ENCODE data around the gene IRF5.
A peak's percentile ranks its signal among the peaks of the same experiment; 100 is the strongest.

IRF5 gene

DNA sequence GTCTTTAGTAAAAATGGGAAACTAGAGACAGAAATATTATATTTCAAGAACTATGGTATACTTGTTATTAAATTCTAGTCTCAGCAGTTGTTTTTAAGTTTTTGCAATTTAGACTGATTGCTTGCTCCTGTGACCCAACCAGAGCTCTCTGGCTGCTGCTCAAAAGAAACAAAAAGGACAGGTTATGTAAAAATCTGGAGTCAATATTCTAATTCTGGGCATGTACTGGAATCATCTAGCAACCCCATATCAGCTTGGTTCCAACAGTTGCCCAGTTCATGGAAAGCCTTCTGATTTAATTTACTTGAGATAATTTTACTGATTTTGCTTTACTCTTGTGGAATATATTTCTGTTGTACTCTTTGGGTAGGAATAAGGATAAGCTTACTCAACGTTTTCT, 37.5 kb upstream of the IRF5 start:
- TF ChIP-seq, protein P1, sequence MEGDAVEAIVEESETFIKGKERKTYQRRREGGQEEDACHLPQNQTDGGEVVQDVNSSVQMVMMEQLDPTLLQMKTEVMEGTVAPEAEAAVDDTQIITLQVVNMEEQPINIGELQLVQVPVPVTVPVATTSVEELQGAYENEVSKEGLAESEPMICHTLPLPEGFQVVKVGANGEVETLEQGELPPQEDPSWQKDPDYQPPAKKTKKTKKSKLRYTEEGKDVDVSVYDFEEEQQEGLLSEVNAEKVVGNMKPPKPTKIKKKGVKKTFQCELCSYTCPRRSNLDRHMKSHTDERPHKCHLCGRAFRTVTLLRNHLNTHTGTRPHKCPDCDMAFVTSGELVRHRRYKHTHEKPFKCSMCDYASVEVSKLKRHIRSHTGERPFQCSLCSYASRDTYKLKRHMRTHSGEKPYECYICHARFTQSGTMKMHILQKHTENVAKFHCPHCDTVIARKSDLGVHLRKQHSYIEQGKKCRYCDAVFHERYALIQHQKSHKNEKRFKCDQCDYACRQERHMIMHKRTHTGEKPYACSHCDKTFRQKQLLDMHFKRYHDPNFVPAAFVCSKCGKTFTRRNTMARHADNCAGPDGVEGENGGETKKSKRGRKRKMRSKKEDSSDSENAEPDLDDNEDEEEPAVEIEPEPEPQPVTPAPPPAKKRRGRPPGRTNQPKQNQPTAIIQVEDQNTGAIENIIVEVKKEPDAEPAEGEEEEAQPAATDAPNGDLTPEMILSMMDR (IDR thresholded peaks at IDR 0.05; ENCODE audit: low read depth, low read length), result no peak
- DNase-seq (ENCODE audit: low read depth in 2 of 2), result no peak
- no peak overlapping the region for H3K4me3 ChIP-seq (replicated peaks in 1 of 2; ENCODE audit: low read depth in 2 of 2, low read length in 2 of 2)

DNA sequence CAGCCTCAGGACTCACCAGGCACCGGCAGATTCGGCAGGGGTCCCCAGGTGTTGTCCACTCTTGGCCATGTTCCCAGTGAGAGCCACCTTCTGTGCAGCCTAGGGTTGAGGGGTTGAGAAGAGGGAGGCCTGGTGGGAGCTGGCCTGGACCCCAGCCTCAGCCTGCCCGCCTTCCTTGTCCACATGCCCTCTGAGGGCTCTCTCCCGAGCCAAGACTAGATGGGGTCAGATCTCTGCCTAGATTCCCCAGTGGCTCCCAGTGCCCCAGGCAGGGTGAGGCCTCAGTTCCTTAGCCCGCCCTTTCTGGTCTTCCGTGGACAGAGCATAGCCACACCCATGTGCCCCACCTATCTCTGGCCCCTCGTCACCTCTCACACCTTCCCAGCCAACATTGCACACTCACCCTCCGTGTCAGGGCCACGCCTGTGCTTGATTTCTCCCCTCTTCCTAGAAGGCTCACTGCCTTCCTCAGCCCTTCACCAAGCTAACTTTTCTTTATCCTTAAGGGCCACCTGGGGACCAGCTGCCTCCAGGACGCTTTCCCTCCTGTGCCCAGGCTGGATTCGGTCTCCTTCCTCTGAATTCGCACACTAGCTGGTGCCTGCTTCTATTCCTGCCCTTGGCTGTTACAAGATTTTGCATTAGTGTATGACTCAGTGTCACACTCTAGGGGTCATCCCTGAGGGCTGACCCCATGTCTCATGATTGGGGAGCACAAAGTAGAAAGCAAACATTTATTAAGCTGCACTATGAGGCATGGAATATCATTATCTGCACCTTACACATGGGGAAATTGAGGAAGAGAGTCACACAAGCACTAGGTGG, 34.8 kb upstream of the IRF5 start:
- TF ChIP-seq, protein P1 (IDR thresholded peaks at IDR 0.05; ENCODE audit: low read depth, low read length), result no peak
- peak; percentile 16 to 28 for DNase-seq (ENCODE audit: low read depth in 2 of 2)
- no peak overlapping the region for H3K4me3 ChIP-seq (replicated peaks in 1 of 2; ENCODE audit: low read depth in 2 of 2, low read length in 2 of 2)

DNA sequence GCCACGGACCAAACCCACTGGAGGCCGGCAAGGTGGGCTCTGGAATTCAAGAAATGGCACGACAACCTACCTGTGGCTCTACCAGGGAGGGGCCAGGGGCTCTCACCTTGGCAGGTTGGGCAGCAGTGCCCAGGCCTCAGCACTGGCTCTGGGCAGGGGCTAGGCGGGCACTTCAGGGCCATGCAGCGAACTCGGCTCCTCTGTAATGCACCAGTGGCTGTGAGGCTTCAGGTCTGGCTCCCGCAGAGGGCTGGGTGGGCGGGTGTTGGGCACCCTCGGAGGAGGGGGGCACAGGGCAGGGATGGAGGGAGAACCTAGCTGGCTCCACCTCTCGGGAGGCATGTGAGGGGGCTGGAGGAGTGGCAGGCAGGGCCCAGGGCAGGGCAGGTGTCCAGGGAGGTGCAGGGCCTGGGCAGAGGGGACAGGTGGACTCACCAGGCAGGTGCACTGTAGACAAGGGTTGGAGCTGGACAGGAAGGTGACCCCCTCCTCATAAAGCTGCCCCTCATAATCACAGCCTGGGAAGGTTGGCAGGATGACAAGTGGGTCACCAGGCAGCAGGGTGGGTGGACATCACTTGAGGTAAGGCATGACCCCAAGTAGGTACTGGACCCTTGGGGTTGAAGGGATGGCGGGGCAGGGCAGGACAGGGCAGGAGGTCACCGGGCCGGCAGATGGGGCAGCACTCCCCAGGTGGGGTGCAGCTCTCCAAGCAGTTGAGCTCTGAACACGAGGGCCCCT, 33.9 kb upstream of the IRF5 start:
- no peak for DNase-seq (ENCODE audit: low read depth in 2 of 2)
- TF ChIP-seq, protein P1 (IDR thresholded peaks at IDR 0.05; ENCODE audit: low read depth, low read length), result no peak
- H3K4me3 ChIP-seq (replicated peaks in 1 of 2; ENCODE audit: low read depth in 2 of 2, low read length in 2 of 2), result no peak overlapping the region

DNA sequence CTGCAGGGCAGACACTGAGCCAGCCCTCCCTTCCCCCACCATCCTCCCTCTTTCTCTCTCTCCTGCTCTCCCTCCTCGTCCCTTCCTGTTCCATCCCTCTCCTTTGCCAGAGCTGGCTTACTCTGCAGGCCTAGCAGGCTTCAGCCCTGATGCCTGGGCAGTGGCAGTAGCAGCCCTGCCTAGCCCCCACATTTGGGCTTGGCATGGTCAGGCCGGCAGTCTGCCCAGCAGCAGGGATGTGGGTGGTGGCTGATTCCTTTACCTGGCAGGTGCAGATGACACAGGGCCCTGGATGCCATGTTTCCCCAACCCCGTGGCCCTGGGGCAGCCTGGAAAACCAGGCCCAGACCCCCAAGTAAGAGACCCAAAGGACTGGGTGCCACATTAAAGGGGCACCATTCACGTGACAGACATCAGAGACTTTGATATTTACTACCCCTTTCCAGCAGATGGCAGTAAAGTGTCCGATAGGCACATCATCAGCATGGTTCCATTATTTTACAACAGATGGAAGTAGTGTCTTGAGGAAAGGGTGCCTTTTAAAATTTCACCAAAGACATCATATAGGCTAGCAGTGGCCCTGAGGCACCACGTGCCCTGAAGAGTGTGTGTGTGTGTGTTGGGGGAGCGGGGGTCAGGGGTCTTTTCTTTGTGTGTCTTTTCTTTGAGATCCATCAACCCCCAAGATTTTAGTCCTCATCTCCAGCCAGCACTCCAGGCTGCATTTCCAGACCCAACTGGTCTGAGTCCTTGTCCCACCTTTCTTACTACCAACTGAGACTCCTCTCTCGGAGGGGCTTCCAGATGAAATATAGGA, 33.1 kb upstream of the IRF5 start:
- peak; percentile 69 to 70 for DNase-seq (ENCODE audit: low read depth in 2 of 2)
- H3K4me3 ChIP-seq (replicated peaks in 1 of 2; ENCODE audit: low read depth in 2 of 2, low read length in 2 of 2), result no peak overlapping the region
- TF ChIP-seq, protein P1 (IDR thresholded peaks at IDR 0.05; ENCODE audit: low read depth, low read length), result peak; percentile 64

DNA sequence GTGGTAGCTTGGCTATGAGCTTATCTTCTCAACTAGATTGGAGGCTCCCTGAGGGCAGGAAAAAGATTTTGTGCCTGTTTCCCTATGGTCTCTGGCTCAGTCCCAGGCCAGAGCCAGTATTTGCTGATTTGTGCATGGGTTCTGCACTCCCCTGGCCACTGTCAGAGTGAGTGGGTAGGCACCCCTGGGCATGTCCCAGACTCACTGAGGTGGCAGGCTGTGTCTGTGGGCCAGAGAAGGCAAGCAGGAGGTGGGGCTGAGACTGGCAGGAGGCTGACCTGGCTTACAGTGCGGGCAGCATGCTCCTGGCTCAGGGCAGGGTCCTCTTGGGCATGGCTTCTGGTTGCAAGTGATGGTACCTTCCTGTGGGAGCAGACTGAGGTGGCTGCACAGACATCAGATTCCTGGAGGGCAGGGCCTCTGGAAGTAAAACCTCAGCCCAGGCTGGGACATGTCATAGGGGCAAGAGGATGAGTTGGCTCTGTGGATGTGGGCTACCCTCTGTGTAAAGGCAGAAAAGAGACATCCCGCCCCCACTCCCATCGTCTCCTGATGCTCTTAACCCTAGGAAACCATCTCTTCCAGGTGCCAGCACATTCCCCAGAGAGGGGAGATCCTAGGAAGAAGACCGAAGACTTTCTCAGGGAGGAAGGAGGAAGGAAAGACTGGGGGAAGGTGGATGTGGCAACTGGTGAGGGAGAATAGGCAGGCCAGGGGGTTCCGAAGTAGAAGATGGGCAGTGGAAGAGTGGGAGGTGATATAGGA, 31.5 kb upstream of the IRF5 start:
- DNase-seq (ENCODE audit: low read depth in 2 of 2), result no peak
- no peak overlapping the region for H3K4me3 ChIP-seq (replicated peaks in 1 of 2; ENCODE audit: low read depth in 2 of 2, low read length in 2 of 2)
- TF ChIP-seq, protein P1 (IDR thresholded peaks at IDR 0.05; ENCODE audit: low read depth, low read length), result no peak

Measured in cardiac fibroblast (primary cell).